Stimulated activated naive B cell treated with anti-CD40 and anti-IgM and Interleukin-4, amounts not matched to agents 10 μg/mL and 1 μg/mL and 100 μg/mL, for 72 hours (primary cell): ENCODE measurements around the gene KMT2C.

Experiments
- ATAC-seq, 2 donors: fragments of 150-1000 bp; cut with Tn5 transposase; replicated peaks; 2 replicates each; pipeline ENCODE4 v1.10.0; 2021; ENCODE audit warnings: moderate library complexity in 1 of 2
- DNase-seq: peaks from one replicate; pipeline ENCODE4 v3.0.0; 2021
- H3K27ac Mint-ChIP-seq: one replicate; pipeline ENCODE4 v1.8.0; 2022; ENCODE audit warnings: mild to moderate bottlenecking, mixed read lengths
- H3K27me3 Mint-ChIP-seq, 2 donors: one replicate each; pipeline ENCODE4 v1.8.0; 2022; ENCODE audit warnings: mixed read lengths in 2 of 2
- H3K36me3 Mint-ChIP-seq, 2 donors: one replicate each; pipeline ENCODE4 v1.8.0; 2022; ENCODE audit warnings: mixed read lengths in 2 of 2, mild to moderate bottlenecking in 1 of 2
- H3K4me1 Mint-ChIP-seq, 2 donors: one replicate each; pipeline ENCODE4 v1.8.0; 2022; ENCODE audit warnings: mixed read lengths in 2 of 2, mild to moderate bottlenecking in 1 of 2
- H3K4me3 Mint-ChIP-seq, 2 donors: one replicate each; pipeline ENCODE4 v1.8.0; 2022; ENCODE audit warnings: mild to moderate bottlenecking in 2 of 2, mixed read lengths in 2 of 2, moderate library complexity in 1 of 2
- H3K9me3 Mint-ChIP-seq, 2 donors: one replicate each; pipeline ENCODE4 v1.8.0; 2022; ENCODE audit warnings: mixed read lengths in 2 of 2, mild to moderate bottlenecking in 1 of 2

The KMT2C gene

DNA sequence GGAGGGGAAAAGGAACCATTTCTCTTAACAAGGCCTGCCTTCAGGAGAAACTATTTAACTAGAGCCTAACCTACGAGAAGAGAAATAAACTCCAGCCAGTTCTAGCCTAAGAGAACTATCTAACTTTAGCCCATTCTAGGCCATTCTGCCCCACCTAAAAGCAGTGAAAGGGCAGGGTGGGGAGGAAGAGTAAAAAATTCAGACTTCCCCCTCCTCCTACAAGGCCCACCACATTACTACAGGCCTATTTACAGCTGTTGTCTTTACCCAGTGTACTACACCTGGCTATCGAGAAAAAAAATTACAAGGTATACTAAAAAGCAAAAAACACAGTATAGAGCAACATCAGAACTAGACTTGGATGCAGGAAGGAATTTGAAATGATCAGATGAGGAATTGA lies 93.0 kb downstream of the KMT2C start:
- peaks cover 15 to 19% of the 10 kb centered on the region in 2 donors for H3K36me3 Mint-ChIP-seq
- no peaks in the 10 kb centered on the region for H3K9me3 Mint-ChIP-seq
- ATAC-seq (peak in 1 of 2 donors; percentile 11), DNase-seq (no peak)
- H3K27me3 Mint-ChIP-seq, result no peaks in the 10 kb centered on the region
- no peak overlapping the region for H3K27ac Mint-ChIP-seq
- no peak overlapping the region for H3K4me3 Mint-ChIP-seq
- peaks cover 20 to 49% of the 10 kb centered on the region in 2 donors for H3K4me1 Mint-ChIP-seq

DNA sequence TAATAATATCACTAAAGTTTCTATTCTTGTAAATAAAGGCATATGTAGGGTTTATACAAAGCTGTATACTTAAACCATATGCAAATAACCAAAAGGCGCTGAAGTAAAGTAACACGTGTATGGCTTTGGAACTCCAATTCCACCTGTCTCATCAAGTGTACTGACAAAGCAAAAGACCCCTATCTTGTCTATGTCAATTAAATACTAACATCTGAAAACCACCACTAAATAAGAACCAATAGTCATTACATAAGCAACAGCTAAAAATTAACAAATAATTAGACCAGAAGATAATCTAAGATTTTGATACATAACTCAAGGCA lies 93.9 kb downstream of the KMT2C start:
- no peak for DNase-seq
- Mint-ChIP-seq H3K27ac (no peak overlapping the region), H3K36me3 (peaks cover 12 to 13% of the 10 kb centered on the region in 2 donors), H3K9me3 (no peaks in the 10 kb centered on the region), H3K27me3 (no peaks in the 10 kb centered on the region), H3K4me3 (no peak overlapping the region), H3K4me1 (peaks cover 25 to 58% of the 10 kb centered on the region in 2 donors)
- ATAC-seq, result no peak

- Mint-ChIP-seq H3K36me3 (peaks cover 10 to 11% of the 10 kb centered on the region in 2 donors), H3K4me1 (peaks cover 26 to 64% of the 10 kb centered on the region in 2 donors), H3K27me3 (no peaks in the 10 kb centered on the region), H3K9me3 (no peaks in the 10 kb centered on the region), H3K4me3 (peak overlapping the region in 1 of 2 donors; percentile 13), H3K27ac (peak overlapping the region; percentile 31)
- ATAC-seq (peak; percentile 71 to 80), DNase-seq (no peak)
Measured at GRCh38 chr7:152341039-152341913, 94.5 kb downstream of the KMT2C start.

DNA sequence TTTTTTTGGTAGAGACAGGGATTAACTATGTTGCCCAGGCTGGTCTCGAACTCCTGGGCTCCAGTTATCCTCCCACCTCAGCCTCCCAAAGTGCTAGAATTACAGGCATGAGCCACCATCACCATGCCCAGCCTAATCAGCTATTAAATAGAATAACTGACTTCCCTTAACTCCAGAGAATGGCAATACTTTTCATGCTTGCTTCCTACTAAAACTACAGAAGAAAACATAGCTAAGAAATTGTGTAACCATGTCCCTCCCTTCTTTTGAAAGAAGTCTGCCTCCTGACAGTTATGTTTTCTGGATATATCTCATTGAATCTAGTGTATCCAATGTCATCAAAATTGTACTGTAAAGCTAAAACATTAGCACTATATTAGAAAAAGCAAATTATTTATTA lies 95.6 kb downstream of the KMT2C start:
- peaks cover 10 to 11% of the 10 kb centered on the region in 2 donors for H3K36me3 Mint-ChIP-seq
- ATAC-seq, result no peak
- H3K4me1 Mint-ChIP-seq, result peaks cover 34 to 76% of the 10 kb centered on the region in 2 donors
- no peak overlapping the region for H3K4me3 Mint-ChIP-seq
- DNase-seq, result no peak
- H3K27ac Mint-ChIP-seq, result no peak overlapping the region
- no peaks in the 10 kb centered on the region for H3K9me3 Mint-ChIP-seq
- H3K27me3 Mint-ChIP-seq, result no peaks in the 10 kb centered on the region

GRCh38 chr7:152338561-152338960 lies 97.2 kb downstream of the KMT2C start:
- no peaks in the 10 kb centered on the region for H3K27me3 Mint-ChIP-seq
- ATAC-seq (no peak), DNase-seq (no peak)
- H3K36me3 Mint-ChIP-seq, result peaks cover 5 to 6% of the 10 kb centered on the region in 2 donors
- H3K27ac Mint-ChIP-seq, result no peak overlapping the region
- peaks cover 31 to 74% of the 10 kb centered on the region in 2 donors for H3K4me1 Mint-ChIP-seq
- no peaks in the 10 kb centered on the region for H3K9me3 Mint-ChIP-seq
- H3K4me3 Mint-ChIP-seq, result no peak overlapping the region

DNA sequence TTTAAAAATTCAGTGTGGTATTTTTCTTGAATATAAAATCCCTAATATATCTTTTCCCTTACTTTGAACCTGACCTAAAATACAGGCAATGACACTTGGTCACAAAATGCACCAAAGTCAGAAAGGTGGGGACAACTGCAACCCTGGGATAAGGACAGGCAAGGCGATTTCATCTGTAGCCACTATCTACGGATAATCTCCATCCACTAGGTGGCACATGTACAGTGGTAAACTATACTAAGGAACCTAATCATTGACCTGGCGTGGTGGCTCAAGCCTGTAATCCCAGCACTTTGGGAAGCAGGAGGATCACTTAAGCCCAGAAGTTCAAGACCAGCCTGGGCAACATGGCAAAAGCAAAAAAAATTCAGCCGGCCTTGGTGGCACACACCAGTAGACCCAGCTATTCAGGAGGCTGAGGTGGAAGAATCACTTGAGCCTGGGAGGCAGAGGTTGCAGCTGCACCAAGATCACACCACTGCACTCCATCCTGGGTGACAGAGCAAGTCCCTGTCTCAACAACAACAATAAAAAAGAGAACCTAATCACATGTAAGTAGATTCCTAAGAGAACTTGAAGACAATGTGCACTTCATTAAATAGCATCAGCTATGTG lies 98.9 kb downstream of the KMT2C start:
- Mint-ChIP-seq H3K9me3 (no peaks in the 10 kb centered on the region), H3K27me3 (no peaks in the 10 kb centered on the region), H3K4me3 (no peak overlapping the region), H3K27ac (no peak overlapping the region), H3K36me3 (peaks cover 4 to 12% of the 10 kb centered on the region in 2 donors), H3K4me1 (peaks cover 29 to 74% of the 10 kb centered on the region in 2 donors)
- ATAC-seq (peak; percentile 76 to 85), DNase-seq (no peak)

- peak in 1 of 2 donors; percentile 48 for ATAC-seq
- peaks cover 26 to 69% of the 10 kb centered on the region in 2 donors for H3K4me1 Mint-ChIP-seq
- H3K4me3 Mint-ChIP-seq, result peak overlapping the region; percentile 42 to 51
- H3K9me3 Mint-ChIP-seq, result no peaks in the 10 kb centered on the region
- no peaks in the 10 kb centered on the region for H3K27me3 Mint-ChIP-seq
- peak overlapping the region; percentile 51 for H3K27ac Mint-ChIP-seq
- no peak for DNase-seq
- H3K36me3 Mint-ChIP-seq, result peaks cover 5 to 12% of the 10 kb centered on the region in 2 donors
Measured at GRCh38 chr7:152335900-152336571, 99.8 kb downstream of the KMT2C start.

DNA sequence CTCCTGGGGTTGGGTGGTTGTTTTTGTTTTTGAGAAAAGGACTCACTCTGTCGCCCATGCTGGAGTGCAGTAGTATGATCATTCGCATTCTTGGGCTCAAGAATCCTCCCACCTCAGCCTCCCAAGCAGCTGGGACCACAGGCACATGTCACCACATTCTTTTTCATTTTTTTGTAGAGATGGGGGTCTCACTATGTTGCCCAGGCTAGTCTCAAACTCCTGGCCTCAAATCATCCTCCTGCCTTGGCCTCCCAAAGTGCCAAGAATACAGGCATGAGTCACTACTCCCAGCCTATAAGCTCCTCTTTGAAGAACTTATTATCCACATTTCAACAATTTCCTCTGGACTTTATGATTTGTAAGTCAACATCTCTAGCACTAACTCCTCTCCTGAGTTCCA lies 102.7 kb downstream of the KMT2C start:
- H3K27me3 Mint-ChIP-seq, result no peaks in the 10 kb centered on the region
- no peak for ATAC-seq
- DNase-seq, result no peak
- H3K4me3 Mint-ChIP-seq, result no peak overlapping the region
- no peak overlapping the region for H3K27ac Mint-ChIP-seq
- peaks cover 27 to 68% of the 10 kb centered on the region in 2 donors for H3K4me1 Mint-ChIP-seq
- H3K36me3 Mint-ChIP-seq, result peaks cover 22 to 32% of the 10 kb centered on the region in 2 donors
- H3K9me3 Mint-ChIP-seq, result no peaks in the 10 kb centered on the region

GRCh38 chr7:152330827-152331226 lies 105.0 kb downstream of the KMT2C start:
- H3K4me1 Mint-ChIP-seq, result peaks cover 18 to 45% of the 10 kb centered on the region in 2 donors
- H3K9me3 Mint-ChIP-seq, result no peaks in the 10 kb centered on the region
- no peak overlapping the region for H3K27ac Mint-ChIP-seq
- no peak overlapping the region for H3K4me3 Mint-ChIP-seq
- no peak for DNase-seq
- no peak for ATAC-seq
- no peaks in the 10 kb centered on the region for H3K27me3 Mint-ChIP-seq
- peaks cover 25 to 36% of the 10 kb centered on the region in 2 donors for H3K36me3 Mint-ChIP-seq

DNA sequence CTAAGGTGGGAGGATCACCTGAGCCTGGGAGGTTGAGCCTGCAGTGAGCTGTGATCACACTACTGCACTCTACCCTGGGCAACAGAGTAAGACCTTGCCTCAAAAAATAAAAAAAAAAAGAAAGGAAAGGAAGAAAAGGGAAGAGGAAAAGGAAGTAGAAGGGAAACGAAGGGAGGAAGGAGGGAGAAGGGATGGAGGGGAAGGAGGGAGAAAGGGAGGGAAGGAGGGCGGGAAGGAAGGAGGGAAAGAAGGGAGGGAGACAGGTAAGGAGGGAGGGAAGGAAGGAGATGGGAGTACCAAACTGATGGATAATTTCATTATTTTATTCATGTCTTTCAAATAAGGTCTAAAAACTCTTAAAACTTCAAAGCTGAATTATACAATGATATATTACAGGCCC lies 106.3 kb downstream of the KMT2C start:
- no peaks in the 10 kb centered on the region for H3K27me3 Mint-ChIP-seq
- no peak overlapping the region for H3K4me3 Mint-ChIP-seq
- H3K27ac Mint-ChIP-seq, result peak overlapping the region; percentile 82
- peaks cover 12 to 35% of the 10 kb centered on the region in 2 donors for H3K4me1 Mint-ChIP-seq
- no peak for DNase-seq
- peaks cover 25 to 37% of the 10 kb centered on the region in 2 donors for H3K36me3 Mint-ChIP-seq
- H3K9me3 Mint-ChIP-seq, result no peaks in the 10 kb centered on the region
- no peak for ATAC-seq

DNA sequence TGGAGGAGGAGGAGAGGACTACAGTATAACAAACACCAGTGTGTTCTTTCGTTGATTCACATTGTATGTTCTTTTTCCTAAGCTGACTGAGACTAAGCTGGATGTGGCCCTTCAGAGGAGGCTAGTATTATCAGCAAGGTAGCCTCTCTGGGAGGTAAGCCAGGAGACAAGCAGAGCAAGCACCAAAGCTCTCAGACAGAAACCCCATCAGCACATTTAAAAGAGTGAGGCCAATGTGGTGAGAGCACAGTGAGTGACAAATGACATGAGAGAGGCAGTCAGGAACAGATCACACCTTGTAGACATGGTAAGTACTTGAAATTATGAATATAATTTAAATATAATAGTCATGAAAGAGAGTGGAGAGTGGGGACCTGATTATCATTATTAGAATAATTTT lies 107.6 kb downstream of the KMT2C start:
- Mint-ChIP-seq H3K27me3 (no peaks in the 10 kb centered on the region), H3K4me3 (no peak overlapping the region), H3K9me3 (no peaks in the 10 kb centered on the region), H3K27ac (no peak overlapping the region), H3K4me1 (peaks cover 11 to 30% of the 10 kb centered on the region in 2 donors), H3K36me3 (peaks cover 31 to 43% of the 10 kb centered on the region in 2 donors)
- ATAC-seq (no peak), DNase-seq (no peak)

DNA sequence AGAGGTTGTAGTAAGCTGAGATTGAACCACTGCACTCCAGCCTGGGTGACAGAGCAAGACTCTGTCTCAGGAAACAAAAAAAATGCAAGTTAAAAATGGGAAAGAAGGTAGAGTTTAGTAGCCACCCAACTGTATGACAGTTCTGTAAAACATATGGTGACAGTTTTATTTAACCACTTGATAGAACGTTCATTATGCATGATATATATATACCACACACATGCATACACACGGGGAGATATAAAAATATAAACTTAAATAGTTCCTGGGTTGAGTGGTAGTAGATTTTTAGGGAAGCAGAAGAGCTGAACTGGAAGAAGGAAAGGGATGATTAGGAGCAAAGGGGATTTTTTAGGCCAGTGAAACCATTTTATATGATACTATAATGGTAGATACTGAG lies 120.0 kb downstream of the KMT2C start:
- Mint-ChIP-seq H3K9me3 (peaks cover 3 to 6% of the 10 kb centered on the region in 2 donors), H3K4me3 (no peak overlapping the region), H3K4me1 (peaks cover 14 to 31% of the 10 kb centered on the region in 2 donors), H3K27ac (no peak overlapping the region), H3K36me3 (peaks cover 24 to 27% of the 10 kb centered on the region in 2 donors), H3K27me3 (no peaks in the 10 kb centered on the region)
- ATAC-seq, result no peak
- no peak for DNase-seq

GRCh38 chr7:152313831-152314604 lies 121.8 kb downstream of the KMT2C start:
- DNase-seq (no peak), ATAC-seq (no peak)
- H3K9me3 Mint-ChIP-seq, result peaks cover 3% of the 10 kb centered on the region in 2 donors
- H3K4me3 Mint-ChIP-seq, result no peak overlapping the region
- peaks cover 14 to 31% of the 10 kb centered on the region in 2 donors for H3K4me1 Mint-ChIP-seq
- no peaks in the 10 kb centered on the region for H3K27me3 Mint-ChIP-seq
- peaks cover 15 to 24% of the 10 kb centered on the region in 2 donors for H3K36me3 Mint-ChIP-seq
- no peak overlapping the region for H3K27ac Mint-ChIP-seq

- H3K4me3 Mint-ChIP-seq, result no peak overlapping the region
- no peak overlapping the region for H3K27ac Mint-ChIP-seq
- peaks cover 14 to 31% of the 10 kb centered on the region in 2 donors for H3K4me1 Mint-ChIP-seq
- peaks cover 16 to 26% of the 10 kb centered on the region in 2 donors for H3K36me3 Mint-ChIP-seq
- ATAC-seq, result no peak
- H3K27me3 Mint-ChIP-seq, result no peaks in the 10 kb centered on the region
- no peak for DNase-seq
- peaks cover 3% of the 10 kb centered on the region in 2 donors for H3K9me3 Mint-ChIP-seq
Measured at GRCh38 chr7:152313217-152313616, 122.6 kb downstream of the KMT2C start.
